K562 (cell line): Measurements from ENCODE around the gene IL4I1. TPM values are rescaled to one million over a fixed set of nuclear protein-coding genes. Genes with fewer than 3 reads are reported as not detected.

Experiments used
- ATAC-seq: fragments of 200-7000 bp; cut with Tn5 transposase; 3 replicates; pipeline ENCODE4 v1.9.1; 2020; ENCODE audit warnings: moderate library complexity
- BruUV-seq: library from RNA; stranded (reverse); fragments of 400-500 nt; replicated peaks from 2 replicates; lab custom pipeline; 2021; lab: Mats Ljungman, UMichigan
- CTCF ChIA-PET: fragments of 300-600 bp; formaldehyde crosslinking; extraction: SDS; loops from one replicate; lab custom pipeline; 2021; ENCODE audit warnings: low intra/inter-chr PET ratio; lab: Yijun Ruan, JAX
- POLR2A ChIA-PET: fragments of 300-600, 350-650 bp; sonication (Branson Sonifier 250); formaldehyde crosslinking; extraction: SDS; loops from one replicate; lab custom pipeline; 2021; ENCODE audit warnings: antibody characterized with exemption, inconsistent platforms; lab: Yijun Ruan, JAX
- DNase-seq, 4 experiments: peaks; one replicate each; pipeline versions ENCODE4 v3.0.0 to v3.0.0-alpha.2; 2011 to 2018; ENCODE audit warnings: low spot score in 3 of 4, mixed read lengths in 3 of 4; ENCODE audit errors: extremely low read depth in 1 of 4
- FAIRE-seq: peaks from 2 replicates; lab custom pipeline; 2011; peaks lifted over from hg19 to GRCh38; lab: Jason Lieb, UNC
- H2AFZ ChIP-seq: 2 replicates; pipeline ENCODE4 v1.6.0; 2011; ENCODE audit warnings: low read depth, low read length, control low read depth, inconsistent platforms
- H3K27ac ChIP-seq: fragments of 200-600 bp; 3 replicates; pipeline ENCODE4 v1.8.0; 2011; ENCODE audit warnings: low read depth, mild to moderate bottlenecking, control low read depth, inconsistent platforms, low read length, moderate library complexity, mixed read lengths; ENCODE audit errors: extremely low read depth
- H3K27me3 ChIP-seq, 2 experiments: fragments of 300-600 bp in 1 of 2; 2 replicates in 1 of 2; 3 replicates in 1 of 2; pipeline versions ENCODE4 v1.6.0 to v1.8.0; 2011; ENCODE audit warnings: inconsistent platforms in 2 of 2, low read length in 2 of 2, mild to moderate bottlenecking in 1 of 2, mixed read lengths in 1 of 2, moderate library complexity in 1 of 2; ENCODE audit not compliant: control insufficient read depth in 2 of 2, insufficient read depth in 2 of 2
- H3K36me3 ChIP-seq: fragments of 300-600 bp; 3 replicates; pipeline ENCODE4 v1.8.0; 2011; ENCODE audit warnings: mild to moderate bottlenecking, low read length, inconsistent platforms; ENCODE audit not compliant: control insufficient read depth, insufficient read depth
- H3K4me1 ChIP-seq, 2 experiments: fragments of 200-600 bp in 1 of 2; replicated peaks in 1 of 2; 2 replicates in 1 of 2; 3 replicates in 1 of 2; pipeline versions ENCODE4 v1.5.1 to v1.8.0; 2011; ENCODE audit warnings: inconsistent platforms in 2 of 2, low read length in 2 of 2, mild to moderate bottlenecking in 1 of 2, mixed read lengths in 1 of 2, moderate library complexity in 1 of 2; ENCODE audit not compliant: control insufficient read depth in 2 of 2, insufficient read depth in 2 of 2
- H3K4me2 ChIP-seq: 2 replicates; pipeline ENCODE4 v1.6.1; 2011; ENCODE audit warnings: low read length, control low read depth, inconsistent platforms, mixed read lengths; ENCODE audit not compliant: insufficient read depth
- H3K4me3 ChIP-seq: fragments of 200-600 bp; sonication (generic), shearing (Covaris generic); 2 replicates; pipeline ENCODE4 v1.5.1; 2016; ENCODE audit warnings: control low read depth, inconsistent platforms
- H3K79me2 ChIP-seq: fragments of 200-600 bp; 3 replicates; pipeline ENCODE4 v1.8.0; 2011; ENCODE audit warnings: low read length, inconsistent platforms; ENCODE audit not compliant: control insufficient read depth, insufficient read depth
- H3K9ac ChIP-seq, 2 experiments: 2 replicates each; pipeline versions ENCODE4 v1.6.0 to v1.6.1; 2011; ENCODE audit warnings: low read depth in 2 of 2, low read length in 2 of 2, control low read depth in 1 of 2, inconsistent platforms in 1 of 2, mild to moderate bottlenecking in 1 of 2, mixed read lengths in 1 of 2; ENCODE audit not compliant: insufficient read depth in 1 of 2
- H3K9me1 ChIP-seq: one replicate; pipeline ENCODE4 v1.6.0; 2011; ENCODE audit warnings: inconsistent platforms, mild to moderate bottlenecking, low read length, moderate library complexity; ENCODE audit not compliant: control insufficient read depth, insufficient read depth
- H3K9me3 ChIP-seq: replicated peaks from 2 replicates; pipeline ENCODE4 v1.5.1; 2011; ENCODE audit warnings: low read depth, low read length, inconsistent platforms; ENCODE audit not compliant: control insufficient read depth, insufficient read depth
- H4K20me1 ChIP-seq: replicated peaks from 2 replicates; pipeline ENCODE4 v1.6.1; 2011; ENCODE audit warnings: low read length, inconsistent platforms, mixed read lengths; ENCODE audit not compliant: control insufficient read depth, insufficient read depth
- SRF ChIP-seq, 2 experiments: fragments of 250-450, 450-650 bp in 1 of 2; sonication (Bioruptor Pico) in 1 of 2; sonication (generic) in 1 of 2; formaldehyde crosslinking; IDR thresholded peaks; 2 replicates each; pipeline versions ENCODE4 v1.5.0 to v1.5.1; 2020 to 2022; ENCODE audit warnings: mild to moderate bottlenecking in 1 of 2, missing genetic modification reagents in 1 of 2
- ZNF280B ChIP-seq: fragments of 250-450 bp; sonication (Bioruptor Pico); IDR thresholded peaks from 2 replicates; pipeline ENCODE4 v1.5.1; 2021; ENCODE audit warnings: mild to moderate bottlenecking
- WGBS: fragments of 100-300 bp; shearing (Covaris generic); methylation state at CpG from one replicate; pipeline ENCODE4 v1.1.6; 2016; ENCODE audit warnings: low coverage, mixed read lengths; ENCODE audit not compliant: insufficient coverage; ENCODE audit errors: missing lambda C conversion rate; 5-methylcytosine and 5-hydroxymethylcytosine counted together
- in situ Hi-C: fragments of 300-500 bp; cut with MboI; formaldehyde crosslinking; loops from 4 replicates; pipeline ENCODE4 v1.15.0; 2018; ENCODE audit warnings: inconsistent platforms, mixed read lengths
- intact Hi-C: fragments of 100-400 bp; cut with micrococcal nuclease; formaldehyde crosslinking; loops from 2 replicates; pipeline ENCODE4 v1.14.2; 2022
- polyA plus RNA-seq, 8 experiments: library from polyadenylated mRNA; depleted of rRNA in 4 of 8; stranded (reverse) in 5 of 8; unstranded in 3 of 8; fragments of >200 nt; fragmentation: Nextera tagmentation in 2 of 8; fragmentation: Illumina TruSeq in 1 of 8; extraction: Ambion mirVana in 2 of 8; extraction: Trizol in 1 of 8; gene quantifications; 2 replicates each; pipeline versions ENCODE4 v1.2.1 to v1.2.3, GENCODE V29; 2011 to 2014; ENCODE audit warnings: inconsistent platforms in 1 of 8, missing spikeins in 1 of 8
- total RNA-seq, 7 experiments: library from RNA; depleted of rRNA in 6 of 7; stranded (reverse); fragments of >200 nt in 6 of 7; fragmentation: Illumina TruSeq in 2 of 7; extraction: Trizol in 2 of 7; gene quantifications; 2 replicates each; pipeline versions ENCODE4 v1.2.1 to v1.2.3, GENCODE V29; 2011 to 2021; ENCODE audit warnings: low replicate concordance in 1 of 7

The IL4I1 gene
- total and polyA plus RNA-seq, 9 of the 15 experiments (the other 6 are each of a cell fraction or from before 2014, with no cell fraction given): 0.06 to 0.95 (median 0.43) TPM; not detected in 2

GRCh38 chr19:49891393-49891792 lies 5.3 kb downstream of the IL4I1 start:
- no peak overlapping the region for H3K4me3 ChIP-seq
- ATAC-seq (no peak), DNase-seq (no peak), FAIRE-seq (no peak)
- peaks cover 2 to 14% of the 10 kb centered on the region in 2 experiments; a peak in 3 of 5 replicates for H3K27me3 ChIP-seq
- peaks cover 12 to 59% of the 10 kb centered on the region in 2 experiments for H3K4me1 ChIP-seq
- BruUV-seq: no TSS peak
- H3K9me1 ChIP-seq: peaks cover 3% of the 10 kb centered on the region
- H3K9me3 ChIP-seq: no peaks in the 10 kb centered on the region
- in situ Hi-C loops (loop anchor here (5.0 kb wide), 1 partner anchor 91 kb away; no protein-coding TSS in a partner anchor), intact Hi-C loops (no loop called here)
- POLR2A ChIA-PET: interaction anchor here (1.3 to 1.5 kb wide), 3 partner anchors 28 to 191 kb away, joined by 5 to 8 read pairs (median 7); partner anchors contain the start of genes ATF5 and NUP62
- H3K79me2 ChIP-seq: no peaks in the 10 kb centered on the region
- peak overlapping the region in 1 of 2 experiments; percentile 84; a peak in 2 of 4 replicates for H3K9ac ChIP-seq
- TF ChIP-seq SRF (CRISPR knock-in tag; IDR thresholded peaks at IDR 0.05) (no peak), ZNF280B (CRISPR knock-in tag) (no peak)
- no peak overlapping the region for H3K27ac ChIP-seq
- H2AFZ ChIP-seq: peak overlapping the region; percentile 75; the same call in 1 of the 2 replicates
- peak overlapping the region; percentile 59; the same call in 1 of the 2 replicates for H3K4me2 ChIP-seq
- H3K36me3 ChIP-seq: no peaks in the 10 kb centered on the region
- 74% methylated on average over 17 of the region's 17 CpGs for WGBS
- CTCF ChIA-PET: no interaction called here
- 0 out of 2 replicates have a peak, but pooled peaks cover 3% of the 10 kb centered on the region for H4K20me1 ChIP-seq
